ENCODE data around the gene POU3F2. TPM values are rescaled to one million over a fixed set of nuclear protein-coding genes. Genes with fewer than 3 reads are reported as not detected.

The POU3F2 gene
- under 1 TPM in 3 of 9 donors, not detected in 6; 0.06 to 0.11 (median 0.07) TPM for total RNA-seq
- under 1 TPM in 2 of 3 donors, not detected in 1; 0.03 to 0.04 TPM for polyA plus RNA-seq
- long read RNA-seq, donor 1 = 0 reads
- long read RNA-seq, donor 2 = 0 reads
- long read RNA-seq, donor 3 = 0 reads
- long read RNA-seq, donor 4 = 0 reads
- long read RNA-seq, donor 5 = 0 reads
- long read RNA-seq, donor 6 = 0 reads
- long read RNA-seq, donor 7, full-length matches to known transcripts = 1 of 1 reads
- long read RNA-seq, donor 7, partial matches to known transcripts = 0 of 1 reads
- long read RNA-seq, donor 7, other reads (novel, unspliced or antisense) = 0 of 1 reads
- long read RNA-seq, donor 8, full-length matches to known transcripts = 1 of 1 reads
- long read RNA-seq, donor 8, partial matches to known transcripts = 0 of 1 reads
- long read RNA-seq, donor 8, other reads (novel, unspliced or antisense) = 0 of 1 reads
- long read RNA-seq, donor 9 = 0 reads
- long read RNA-seq, donor 10, full-length matches to known transcripts = 1 of 1 reads
- long read RNA-seq, donor 10, partial matches to known transcripts = 0 of 1 reads
- long read RNA-seq, donor 10, other reads (novel, unspliced or antisense) = 0 of 1 reads

- Histone ChIP-seq H3K27me3 (peaks cover 72% of the 10 kb centered on the region), H3K4me1 (replicated peaks in 1 of 2) (peaks cover 17 to 38% of the 10 kb centered on the region in 2 donors), H3K27ac (peak within 1 kb of the TSS in 1 of 5 donors; percentile 12), H3K36me3 (replicated peaks in 1 of 2) (no peaks in the 10 kb centered on the region), H3K4me3 (peak within 1 kb of the TSS in 2 of 4 donors; percentile 31 to 73), H3K9me3 (replicated peaks in 1 of 3) (no peaks in the 10 kb centered on the region)
- intact Hi-C loops (cut with DNase I) = no loop called here
- TF ChIP-seq POLR2A (IDR thresholded peaks at IDR 0.05) (no peak), CTCF (IDR thresholded peaks at IDR 0.05) (no peak)
- peak; percentile 84 to 92 (median 88) for DNase-seq
- WGBS, 4 donors = 0 to 1% (median 1%) methylated on average over 49 to 83 of the region's 83 CpGs
Measured at GRCh38 chr6:98834060-98835031, at the start of gene POU3F2. TSS of gene POU3F2 (plus strand) at chr6:98834574. CDS start at chr6:98834874, 300 bp downstream.

- H3K4me1 ChIP-seq (replicated peaks in 1 of 2) = no peaks in the 10 kb centered on the region
- no peak for TF ChIP-seq POLR2A (IDR thresholded peaks at IDR 0.05)
- no peak for TF ChIP-seq CTCF (IDR thresholded peaks at IDR 0.05)
- no peaks in the 10 kb centered on the region for H3K9me3 ChIP-seq (replicated peaks in 1 of 3)
- intact Hi-C loops (cut with DNase I) = no loop called here
- H3K4me3 ChIP-seq = no peak overlapping the region
- H3K36me3 ChIP-seq (replicated peaks in 1 of 2) = no peaks in the 10 kb centered on the region
- DNase-seq = no peak
- no peak overlapping the region for H3K27ac ChIP-seq
- 71 to 79% (median 73%) methylated on average over 8 of the region's 8 CpGs for WGBS, 4 donors
- H3K27me3 ChIP-seq = peaks cover 8% of the 10 kb centered on the region
Measured at GRCh38 chr6:98787435-98787834, 46.9 kb upstream of the POU3F2 start.

- H3K4me3 ChIP-seq = no peak overlapping the region
- no peak for DNase-seq
- 34 to 54% (median 43%) methylated on average over 14 to 15 of the region's 15 CpGs for WGBS, 4 donors
- TF ChIP-seq POLR2A (IDR thresholded peaks at IDR 0.05) (no peak), CTCF (IDR thresholded peaks at IDR 0.05) (no peak)
- no peak overlapping the region for H3K27ac ChIP-seq
- intact Hi-C loops (cut with DNase I) = no loop called here
- H3K4me1 ChIP-seq (replicated peaks in 1 of 2) = no peaks in the 10 kb centered on the region
- no peaks in the 10 kb centered on the region for H3K9me3 ChIP-seq (replicated peaks in 1 of 3)
- H3K36me3 ChIP-seq (replicated peaks in 1 of 2) = no peaks in the 10 kb centered on the region
- peaks cover 8% of the 10 kb centered on the region for H3K27me3 ChIP-seq
Measured at GRCh38 chr6:98787961-98788360, 46.4 kb upstream of the POU3F2 start.

All from adrenal gland (tissue), 19 donors.